DOHH2 (cell line): ENCODE measurements around the gene TUBB1.

ENCODE experiments used
- H3F3A ChIP-seq: fragments of 200-600 bp; sonication (generic), shearing (Covaris generic); 2 replicates; pipeline ENCODE4 v1.6.0; 2016; ENCODE audit warnings: antibody characterized with exemption, mild to moderate bottlenecking; ENCODE audit not compliant: control insufficient read depth, insufficient read depth
- H3K27ac ChIP-seq: fragments of 200-600 bp; sonication (generic); 2 replicates; pipeline ENCODE4 v1.5.1; 2014; ENCODE audit warnings: low read depth, mild to moderate bottlenecking, low read length, moderate library complexity
- H3K27me3 ChIP-seq: fragments of 200-600 bp; sonication (generic); 2 replicates; pipeline ENCODE4 v1.6.1; 2014; ENCODE audit warnings: mild to moderate bottlenecking, low read length, mixed read lengths; ENCODE audit not compliant: control insufficient read depth
- H3K36me3 ChIP-seq: fragments of 200-600 bp; sonication (generic); 2 replicates; pipeline ENCODE4 v1.6.1; 2014; ENCODE audit warnings: mild to moderate bottlenecking, low read length, moderate library complexity, mixed read lengths; ENCODE audit not compliant: control insufficient read depth
- H3K4me1 ChIP-seq: fragments of 200-600 bp; sonication (generic); 2 replicates; pipeline ENCODE4 v1.6.1; 2014; ENCODE audit warnings: mild to moderate bottlenecking, low read length, mixed read lengths; ENCODE audit not compliant: control insufficient read depth
- H3K4me2 ChIP-seq: fragments of 200-600 bp; sonication (generic); 2 replicates; pipeline ENCODE4 v1.6.0; 2014; ENCODE audit warnings: mild to moderate bottlenecking, low read length, moderate library complexity
- H3K4me3 ChIP-seq: fragments of 200-600 bp; sonication (generic); 2 replicates; pipeline ENCODE4 v1.5.1; 2014; ENCODE audit warnings: mild to moderate bottlenecking, low read length, mixed read lengths
- H3K79me2 ChIP-seq: fragments of 200-600 bp; sonication (generic); 2 replicates; pipeline ENCODE4 v1.6.1; 2014; ENCODE audit warnings: mild to moderate bottlenecking, low read length, mixed read lengths; ENCODE audit not compliant: control insufficient read depth
- H3K9me2 ChIP-seq: fragments of 200-600 bp; sonication (generic); replicated peaks from 2 replicates; pipeline ENCODE4 v1.6.1; 2014; ENCODE audit warnings: mild to moderate bottlenecking, low read length, mixed read lengths; ENCODE audit not compliant: control insufficient read depth
- H3K9me3 ChIP-seq: fragments of 200-600 bp; sonication (generic); 2 replicates; pipeline ENCODE4 v1.6.1; 2014; ENCODE audit warnings: antibody characterized with exemption, low read length, mixed read lengths; ENCODE audit not compliant: control insufficient read depth, insufficient read depth
- H4K20me1 ChIP-seq: fragments of 200-600 bp; sonication (generic); 2 replicates; pipeline ENCODE4 v1.6.0; 2014; ENCODE audit warnings: low read depth, mild to moderate bottlenecking, antibody characterized with exemption, low read length, moderate library complexity; ENCODE audit not compliant: control insufficient read depth, insufficient read depth
- CTCF ChIP-seq: fragments of 200-600 bp; sonication (generic); IDR thresholded peaks from one replicate; pipeline ENCODE4 v1.5.1; 2014; ENCODE audit warnings: antibody characterized with exemption, mild to moderate bottlenecking, low read depth, low read length; ENCODE audit not compliant: poor library complexity, severe bottlenecking
- EZH2phosphoT487 ChIP-seq: fragments of 200-600 bp; sonication (generic); IDR thresholded peaks from 2 replicates; pipeline ENCODE4 v1.6.1; 2017; ENCODE audit warnings: borderline replicate concordance, mild to moderate bottlenecking, antibody characterized with exemption, low read length, moderate library complexity, mixed read lengths

TUBB1 gene

DNA sequence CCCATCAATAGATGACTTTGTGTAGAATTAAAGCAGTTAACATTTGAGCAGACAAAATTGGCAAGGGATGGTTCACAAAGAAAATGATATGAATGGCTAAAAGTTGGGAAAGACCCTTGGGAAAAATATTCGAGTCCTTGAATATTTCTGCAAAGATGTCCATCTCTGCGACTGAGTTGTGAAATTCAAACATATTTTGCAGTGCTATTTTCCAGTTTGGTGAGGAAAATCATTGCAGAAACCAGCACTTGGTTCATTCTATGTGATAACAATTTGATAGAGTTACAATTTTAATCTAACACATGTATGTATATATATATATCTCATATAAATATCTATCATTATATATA is 29.4 kb downstream of the TUBB1 start:
- no peaks in the 10 kb centered on the region for H4K20me1 ChIP-seq
- peaks cover 13% of the 10 kb centered on the region for H3K4me1 ChIP-seq
- H3K27ac ChIP-seq, result no peak overlapping the region
- TF ChIP-seq EZH2phosphoT487, result no peak
- no peak for TF ChIP-seq CTCF
- H3K79me2 ChIP-seq, result no peaks in the 10 kb centered on the region
- peaks cover 32% of the 10 kb centered on the region for H3K27me3 ChIP-seq
- H3K4me2 ChIP-seq, result no peak overlapping the region
- H3K9me3 ChIP-seq, result no peaks in the 10 kb centered on the region
- no peak overlapping the region for H3K4me3 ChIP-seq
- no peaks in the 10 kb centered on the region for H3K36me3 ChIP-seq
- no peaks in the 10 kb centered on the region for H3K9me2 ChIP-seq
- H3F3A ChIP-seq, result peaks cover 7% of the 10 kb centered on the region

DNA sequence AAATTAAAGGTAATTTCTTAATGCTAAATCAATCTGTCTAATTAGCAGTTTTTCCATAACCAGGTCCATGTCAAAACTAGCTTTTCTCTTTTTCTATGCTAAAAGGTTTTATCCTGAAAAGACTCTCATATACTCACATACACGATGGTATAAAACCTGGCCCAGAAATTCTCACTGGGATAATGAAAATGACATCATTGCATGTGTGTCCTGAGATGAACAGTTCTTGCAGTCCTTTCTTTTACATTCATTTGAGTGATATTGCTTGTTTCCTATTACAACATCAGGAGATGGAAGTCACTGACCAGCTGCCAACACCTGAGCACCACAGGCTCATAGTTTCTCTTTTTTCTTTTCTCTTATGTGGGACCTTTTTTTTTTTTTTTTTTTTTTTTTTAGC is 31.2 kb downstream of the TUBB1 start:
- Histone ChIP-seq H3K4me1 (no peaks in the 10 kb centered on the region), H3K9me2 (no peaks in the 10 kb centered on the region), H3F3A (no peaks in the 10 kb centered on the region), H3K4me2 (no peak overlapping the region), H3K36me3 (no peaks in the 10 kb centered on the region), H3K9me3 (no peaks in the 10 kb centered on the region), H3K79me2 (no peaks in the 10 kb centered on the region), H4K20me1 (no peaks in the 10 kb centered on the region), H3K4me3 (no peak overlapping the region), H3K27ac (no peak overlapping the region), H3K27me3 (peaks cover 40% of the 10 kb centered on the region)
- TF ChIP-seq CTCF (no peak), EZH2phosphoT487 (no peak)

- H3K27me3 ChIP-seq, result peaks cover 50% of the 10 kb centered on the region
- H3K4me3 ChIP-seq, result no peak overlapping the region
- H3K36me3 ChIP-seq, result no peaks in the 10 kb centered on the region
- H3K4me2 ChIP-seq, result no peak overlapping the region
- no peak overlapping the region for H3K27ac ChIP-seq
- H3K79me2 ChIP-seq, result no peaks in the 10 kb centered on the region
- H3K9me3 ChIP-seq, result no peaks in the 10 kb centered on the region
- no peaks in the 10 kb centered on the region for H3F3A ChIP-seq
- no peaks in the 10 kb centered on the region for H4K20me1 ChIP-seq
- H3K9me2 ChIP-seq, result no peaks in the 10 kb centered on the region
- H3K4me1 ChIP-seq, result no peaks in the 10 kb centered on the region
- TF ChIP-seq CTCF (no peak), EZH2phosphoT487 (no peak)
Measured at GRCh38 chr20:59051666-59052185, 32.5 kb downstream of the TUBB1 start.

- Histone ChIP-seq H3F3A (no peaks in the 10 kb centered on the region), H3K9me3 (no peaks in the 10 kb centered on the region), H3K36me3 (no peaks in the 10 kb centered on the region), H4K20me1 (no peaks in the 10 kb centered on the region), H3K4me3 (no peak overlapping the region), H3K27me3 (peaks cover 45% of the 10 kb centered on the region), H3K9me2 (no peaks in the 10 kb centered on the region), H3K4me2 (no peak overlapping the region), H3K79me2 (no peaks in the 10 kb centered on the region), H3K4me1 (no peaks in the 10 kb centered on the region), H3K27ac (no peak overlapping the region)
- TF ChIP-seq EZH2phosphoT487, result no peak
- TF ChIP-seq CTCF, result peak; percentile 58
Measured at GRCh38 chr20:59055302-59055701, 36.1 kb downstream of the TUBB1 start.
